Memory B cell (primary cell): ENCODE measurements around the gene TRIM66.

Experiments
- ATAC-seq: fragments of 150-1000 bp; cut with Tn5 transposase; 2 replicates; pipeline ENCODE4 v1.10.0; 2021; ENCODE audit warnings: low read depth, mild to moderate bottlenecking, moderate library complexity
- DNase-seq, 2 donors: peaks; one replicate each; pipeline ENCODE4 v3.0.0; 2022; ENCODE audit warnings: low spot score in 2 of 2
- H3K27ac Mint-ChIP-seq: one replicate; pipeline ENCODE4 v1.8.0; 2022; ENCODE audit warnings: mild to moderate bottlenecking, moderate library complexity, mixed read lengths
- H3K27me3 Mint-ChIP-seq: one replicate; pipeline ENCODE4 v1.8.0; 2022; ENCODE audit warnings: mixed read lengths
- H3K36me3 Mint-ChIP-seq: one replicate; pipeline ENCODE4 v1.8.0; 2022; ENCODE audit warnings: mild to moderate bottlenecking, mixed read lengths
- H3K4me1 Mint-ChIP-seq: one replicate; pipeline ENCODE4 v1.8.0; 2022; ENCODE audit warnings: mixed read lengths
- H3K4me3 Mint-ChIP-seq: one replicate; pipeline ENCODE4 v1.8.0; 2022; ENCODE audit warnings: mild to moderate bottlenecking, moderate library complexity, mixed read lengths
- H3K9me3 Mint-ChIP-seq: one replicate; pipeline ENCODE4 v1.8.0; 2022; ENCODE audit warnings: mixed read lengths

TRIM66 gene

DNA sequence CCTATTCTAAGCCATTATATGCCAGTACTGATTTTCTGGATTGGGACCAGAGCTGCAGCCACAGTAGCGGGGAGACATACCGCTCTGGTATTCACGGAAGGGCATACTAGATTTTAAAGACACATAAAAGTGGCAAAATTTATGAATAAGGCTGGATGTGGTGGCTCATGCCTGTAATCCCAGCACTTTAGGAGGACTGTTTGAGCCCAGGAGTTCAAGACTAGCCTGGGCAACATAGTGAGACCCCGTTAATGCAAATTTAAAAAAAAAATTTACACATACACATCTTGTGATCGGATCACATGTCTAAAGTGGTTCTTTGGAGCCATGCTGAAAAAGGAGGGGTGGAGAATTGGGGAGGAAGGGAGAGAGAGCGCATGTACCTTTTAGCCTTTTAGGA, 9.1 kb upstream of the TRIM66 start:
- Mint-ChIP-seq H3K27ac (no peak overlapping the region), H3K36me3 (peaks cover 5% of the 10 kb centered on the region), H3K27me3 (no peaks in the 10 kb centered on the region), H3K9me3 (peaks cover 2% of the 10 kb centered on the region), H3K4me1 (peaks cover 15% of the 10 kb centered on the region), H3K4me3 (no peak overlapping the region)
- no peak for DNase-seq
- no peak for ATAC-seq

DNA sequence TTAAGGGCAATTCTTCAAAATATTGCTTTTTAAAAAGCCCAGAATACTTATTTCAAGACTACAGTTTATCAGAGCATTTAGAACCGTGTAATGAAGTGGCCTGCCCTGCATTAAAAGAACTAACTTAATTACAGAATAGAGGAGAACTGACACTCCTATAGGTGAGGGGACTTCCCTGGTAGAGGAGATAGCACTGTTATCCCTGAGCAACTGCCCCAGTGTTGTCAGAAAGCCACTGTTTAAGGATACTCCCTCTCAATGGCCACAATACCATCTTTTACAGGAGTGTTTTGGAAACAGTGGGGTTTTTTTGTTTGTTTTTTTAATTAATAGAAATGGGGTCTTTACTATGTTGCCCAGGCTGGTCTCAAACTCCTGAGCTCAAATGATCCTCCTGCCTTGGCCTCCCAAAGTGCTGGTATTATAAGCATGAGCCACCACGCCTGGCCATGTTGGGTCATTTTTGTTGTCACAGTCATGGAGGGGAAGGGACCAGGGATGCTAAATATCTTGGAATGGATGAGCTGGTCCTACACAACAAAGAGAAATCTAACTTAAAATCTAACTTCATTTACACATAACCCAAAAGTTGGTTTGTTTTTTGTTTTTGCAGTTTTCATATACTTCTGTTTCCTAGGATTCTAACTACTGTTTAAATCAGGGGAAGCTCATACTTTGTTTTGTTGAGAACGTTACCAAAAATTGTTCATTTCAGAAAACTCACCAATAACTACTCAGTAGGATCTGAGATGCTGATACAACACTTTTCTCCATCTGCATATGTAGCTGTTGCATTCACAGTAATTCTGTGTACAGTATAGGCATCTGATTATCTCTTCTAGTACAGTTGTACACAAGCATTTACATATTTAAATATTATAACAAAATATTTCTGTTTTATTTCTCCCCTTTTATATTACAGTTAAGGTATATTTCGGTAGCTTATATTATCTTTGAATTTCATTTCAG, 8.2 kb upstream of the TRIM66 start:
- H3K9me3 Mint-ChIP-seq, result peaks cover 2% of the 10 kb centered on the region
- H3K36me3 Mint-ChIP-seq, result peaks cover 3% of the 10 kb centered on the region
- peak overlapping the region; percentile 95 for H3K4me3 Mint-ChIP-seq
- DNase-seq, result no peak
- no peak for ATAC-seq
- no peaks in the 10 kb centered on the region for H3K27me3 Mint-ChIP-seq
- peak overlapping the region; percentile 75 for H3K27ac Mint-ChIP-seq
- H3K4me1 Mint-ChIP-seq, result peaks cover 15% of the 10 kb centered on the region

DNA sequence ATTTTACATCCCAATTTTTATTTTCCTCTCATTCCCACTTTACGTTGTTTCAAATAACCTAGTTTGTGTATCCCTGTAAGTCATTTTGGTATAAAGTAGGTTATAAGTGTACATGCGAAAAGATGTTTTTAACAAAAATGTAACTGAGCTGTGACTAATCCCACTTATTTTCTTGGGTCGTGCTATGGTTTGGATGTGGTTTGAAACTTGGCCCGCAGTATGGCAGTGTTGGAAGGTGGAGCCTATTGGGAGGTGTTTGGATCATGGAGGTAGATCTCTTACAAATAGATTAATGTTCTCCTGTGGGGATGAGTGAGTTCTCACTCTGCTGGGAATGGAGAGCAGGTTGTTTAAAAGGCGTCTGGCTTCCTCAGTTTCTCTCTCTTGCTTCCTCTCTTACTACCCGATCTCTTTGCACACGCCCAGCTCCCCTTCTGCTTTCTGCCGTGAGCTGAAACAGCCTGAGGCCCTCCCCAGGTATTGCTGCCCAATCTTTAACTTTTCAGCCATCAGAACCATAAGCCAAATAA, 7.3 kb upstream of the TRIM66 start:
- Mint-ChIP-seq H3K9me3 (peaks cover 2% of the 10 kb centered on the region), H3K27ac (peak overlapping the region; percentile 75), H3K4me1 (peaks cover 20% of the 10 kb centered on the region), H3K4me3 (peak overlapping the region; percentile 95), H3K27me3 (no peaks in the 10 kb centered on the region), H3K36me3 (peaks cover 12% of the 10 kb centered on the region)
- DNase-seq (no peak), ATAC-seq (no peak)

GRCh38 chr11:8688414-8689362, 6.2 kb upstream of the TRIM66 start:
- Mint-ChIP-seq H3K27me3 (no peaks in the 10 kb centered on the region), H3K27ac (peak overlapping the region; percentile 75), H3K4me3 (peak overlapping the region; percentile 95), H3K9me3 (peaks cover 2% of the 10 kb centered on the region), H3K4me1 (peaks cover 28% of the 10 kb centered on the region), H3K36me3 (peaks cover 15% of the 10 kb centered on the region)
- ATAC-seq, result peak; percentile 86
- peak; percentile 57 to 68 for DNase-seq

- H3K27ac Mint-ChIP-seq, result peak overlapping the region; percentile 75
- peaks cover 39% of the 10 kb centered on the region for H3K4me1 Mint-ChIP-seq
- peaks cover 2% of the 10 kb centered on the region for H3K9me3 Mint-ChIP-seq
- ATAC-seq (no peak), DNase-seq (no peak)
- H3K27me3 Mint-ChIP-seq, result no peaks in the 10 kb centered on the region
- H3K4me3 Mint-ChIP-seq, result no peak overlapping the region
- H3K36me3 Mint-ChIP-seq, result peaks cover 15% of the 10 kb centered on the region
These were observed 3.9 kb upstream of the TRIM66 start for GRCh38 chr11:8686325-8686724.

DNA sequence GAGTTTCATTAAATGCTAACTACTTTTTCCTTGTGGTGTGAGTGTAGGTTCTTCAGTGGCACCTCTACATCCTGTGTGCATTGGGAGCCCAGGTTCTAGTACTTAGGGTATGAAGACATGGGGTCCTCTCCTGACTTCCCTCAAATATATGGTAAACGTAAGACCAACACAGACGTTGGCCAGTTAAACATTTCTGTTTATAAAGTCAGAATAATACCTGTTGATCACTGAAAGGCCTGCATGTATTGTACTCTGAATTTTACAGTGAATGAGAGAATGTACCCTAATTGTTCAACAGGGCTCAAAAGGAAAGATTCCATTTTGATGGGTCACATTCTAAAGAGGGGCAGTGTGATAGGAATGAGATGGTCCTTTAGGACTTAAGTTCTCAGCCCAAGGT, 3.4 kb upstream of the TRIM66 start:
- H3K9me3 Mint-ChIP-seq, result peaks cover 3% of the 10 kb centered on the region
- no peak for DNase-seq
- H3K27me3 Mint-ChIP-seq, result no peaks in the 10 kb centered on the region
- peaks cover 15% of the 10 kb centered on the region for H3K36me3 Mint-ChIP-seq
- peaks cover 40% of the 10 kb centered on the region for H3K4me1 Mint-ChIP-seq
- H3K27ac Mint-ChIP-seq, result peak overlapping the region; percentile 91
- ATAC-seq, result no peak
- H3K4me3 Mint-ChIP-seq, result no peak overlapping the region

- peak overlapping the region; percentile 91 for H3K27ac Mint-ChIP-seq
- no peak for ATAC-seq
- no peak overlapping the region for H3K4me3 Mint-ChIP-seq
- peaks cover 45% of the 10 kb centered on the region for H3K4me1 Mint-ChIP-seq
- no peaks in the 10 kb centered on the region for H3K27me3 Mint-ChIP-seq
- H3K9me3 Mint-ChIP-seq, result peaks cover 6% of the 10 kb centered on the region
- H3K36me3 Mint-ChIP-seq, result peaks cover 20% of the 10 kb centered on the region
- no peak for DNase-seq
These were observed 2.8 kb upstream of the TRIM66 start for GRCh38 chr11:8685306-8685705.

DNA sequence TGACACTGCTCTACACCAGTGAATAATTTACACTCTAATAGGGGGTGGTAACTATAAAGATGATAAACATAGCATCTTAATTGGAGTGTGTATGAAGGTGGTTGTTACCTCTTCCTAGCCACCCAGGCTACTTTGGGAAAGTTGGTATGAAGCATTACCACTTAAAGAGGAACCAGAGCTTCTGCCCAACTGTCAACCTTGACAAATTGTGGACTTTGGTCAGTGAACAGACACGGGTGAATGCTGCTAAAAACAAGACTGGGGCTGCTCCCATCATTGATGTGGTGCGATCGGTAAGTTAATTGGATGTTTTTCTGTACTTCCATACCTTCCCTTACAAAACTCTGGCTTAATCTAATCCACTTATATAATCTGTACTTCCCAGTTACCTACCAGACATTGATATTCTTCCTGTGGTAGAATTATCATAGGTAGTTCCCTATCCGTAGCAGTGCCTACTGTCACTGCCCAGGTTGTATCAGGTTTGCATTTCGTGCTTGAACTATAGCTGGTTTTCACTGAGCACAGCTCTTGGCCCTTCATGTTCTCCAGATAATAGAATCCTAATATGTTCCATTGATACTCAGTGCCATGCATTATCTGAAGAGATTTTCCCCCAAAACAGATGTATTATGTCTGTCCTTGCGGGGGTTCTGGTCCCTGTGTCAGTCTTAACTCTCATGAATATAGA, 2.3 kb upstream of the TRIM66 start:
- Mint-ChIP-seq H3K4me3 (no peak overlapping the region), H3K27ac (peak overlapping the region; percentile 91), H3K36me3 (peaks cover 25% of the 10 kb centered on the region), H3K4me1 (peaks cover 45% of the 10 kb centered on the region), H3K27me3 (no peaks in the 10 kb centered on the region), H3K9me3 (peaks cover 4% of the 10 kb centered on the region)
- ATAC-seq (no peak), DNase-seq (no peak)

DNA sequence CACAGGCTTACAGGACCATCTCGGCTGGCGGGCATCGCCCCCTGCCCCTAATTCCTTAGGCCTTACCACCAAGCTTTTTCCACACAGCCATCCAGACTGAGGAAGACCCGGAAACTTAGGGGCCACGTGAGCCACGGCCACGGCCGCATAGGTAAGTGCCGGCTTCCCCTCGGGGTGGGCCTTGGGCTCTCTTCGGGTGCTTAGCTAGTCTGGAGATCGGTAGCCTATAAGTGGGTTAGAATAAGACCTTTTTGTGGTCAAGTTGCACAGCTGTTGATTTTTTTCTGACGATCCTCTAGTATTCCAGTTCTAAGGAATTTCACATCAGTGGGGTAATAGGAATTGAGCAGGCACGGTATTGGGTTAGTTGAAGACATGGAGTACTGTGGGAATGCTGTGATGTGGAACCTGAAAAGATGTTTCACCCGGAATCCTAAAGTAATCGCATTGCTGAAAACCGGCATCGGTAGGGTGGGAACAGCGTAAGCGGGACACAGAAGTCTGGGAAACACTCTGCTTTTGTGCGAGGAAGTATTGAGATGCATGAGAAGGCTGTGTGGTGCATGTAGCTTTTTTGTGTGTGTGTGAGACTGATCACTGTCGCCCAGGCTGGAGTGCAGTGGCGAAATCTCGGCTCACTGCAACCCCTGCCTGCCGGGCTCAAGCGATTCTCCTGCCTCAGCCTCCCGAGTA, 796 bp upstream of the TRIM66 start:
- ATAC-seq (peak; percentile 1), DNase-seq (no peak)
- peaks cover 4% of the 10 kb centered on the region for H3K9me3 Mint-ChIP-seq
- H3K36me3 Mint-ChIP-seq, result peaks cover 30% of the 10 kb centered on the region
- H3K27me3 Mint-ChIP-seq, result no peaks in the 10 kb centered on the region
- peak overlapping the region; percentile 93 for H3K4me3 Mint-ChIP-seq
- peaks cover 38% of the 10 kb centered on the region for H3K4me1 Mint-ChIP-seq
- peak overlapping the region; percentile 91 for H3K27ac Mint-ChIP-seq

- Mint-ChIP-seq H3K27me3 (no peaks in the 10 kb centered on the region), H3K36me3 (peaks cover 32% of the 10 kb centered on the region), H3K4me1 (peaks cover 34% of the 10 kb centered on the region)
These were observed 595 bp downstream of the TRIM66 start for GRCh38 chr11:8681837-8682302.

DNA sequence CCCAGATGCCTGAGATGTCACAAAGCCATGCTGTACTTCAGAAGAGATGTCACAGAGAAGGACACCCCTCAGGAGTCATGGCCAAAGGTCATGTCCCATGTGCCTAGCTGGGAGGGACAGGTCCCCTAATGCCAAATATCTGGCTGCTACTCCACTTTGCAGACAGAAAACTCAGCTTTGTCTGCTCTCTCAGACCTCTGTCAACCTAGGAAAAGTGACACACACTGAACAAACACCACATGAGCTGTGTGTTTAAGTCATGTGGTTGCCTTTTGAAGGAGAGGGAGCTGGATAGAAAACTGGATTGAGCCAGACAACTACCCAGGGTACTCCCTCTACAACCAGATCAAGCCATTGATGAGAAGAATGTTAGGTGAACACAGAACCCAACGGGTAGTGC, 3.5 kb downstream of the TRIM66 start:
- Mint-ChIP-seq H3K4me1 (peaks cover 23% of the 10 kb centered on the region), H3K27ac (no peak overlapping the region), H3K27me3 (no peaks in the 10 kb centered on the region), H3K36me3 (peaks cover 20% of the 10 kb centered on the region), H3K4me3 (no peak overlapping the region), H3K9me3 (peaks cover 4% of the 10 kb centered on the region)
- DNase-seq, result no peak
- no peak for ATAC-seq

More at GRCh38 chr11:8681837-8682302, 595 bp downstream of the TRIM66 start:
- peaks cover 4% of the 10 kb centered on the region for H3K9me3 Mint-ChIP-seq
- ATAC-seq, result no peak
- H3K4me3 Mint-ChIP-seq, result peak overlapping the region; percentile 93
- H3K27ac Mint-ChIP-seq, result peak overlapping the region; percentile 91
- no peak for DNase-seq

DNA sequence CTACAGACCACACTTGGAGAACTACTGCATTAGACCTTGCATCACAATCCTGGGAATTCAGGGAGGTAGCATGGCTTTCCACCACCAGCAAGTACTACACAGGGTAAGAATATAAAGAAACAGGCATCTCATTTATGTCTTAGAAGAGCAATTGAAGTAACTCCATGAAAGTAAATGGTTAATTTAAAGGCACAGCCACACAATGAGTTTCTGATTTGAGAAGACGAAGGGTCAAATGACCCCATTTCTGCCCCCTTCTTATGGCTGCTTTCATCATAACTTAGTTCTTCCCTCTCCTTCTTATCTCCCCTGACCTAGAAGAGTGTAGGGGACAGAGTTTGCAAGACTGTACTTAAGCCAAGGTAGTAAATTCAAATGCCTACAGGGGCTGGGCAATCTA, 6.0 kb downstream of the TRIM66 start:
- H3K4me3 Mint-ChIP-seq, result no peak overlapping the region
- peaks cover 28% of the 10 kb centered on the region for H3K36me3 Mint-ChIP-seq
- H3K9me3 Mint-ChIP-seq, result peaks cover 4% of the 10 kb centered on the region
- DNase-seq, result no peak
- no peak for ATAC-seq
- no peak overlapping the region for H3K27ac Mint-ChIP-seq
- no peaks in the 10 kb centered on the region for H3K27me3 Mint-ChIP-seq
- peaks cover 11% of the 10 kb centered on the region for H3K4me1 Mint-ChIP-seq

DNA sequence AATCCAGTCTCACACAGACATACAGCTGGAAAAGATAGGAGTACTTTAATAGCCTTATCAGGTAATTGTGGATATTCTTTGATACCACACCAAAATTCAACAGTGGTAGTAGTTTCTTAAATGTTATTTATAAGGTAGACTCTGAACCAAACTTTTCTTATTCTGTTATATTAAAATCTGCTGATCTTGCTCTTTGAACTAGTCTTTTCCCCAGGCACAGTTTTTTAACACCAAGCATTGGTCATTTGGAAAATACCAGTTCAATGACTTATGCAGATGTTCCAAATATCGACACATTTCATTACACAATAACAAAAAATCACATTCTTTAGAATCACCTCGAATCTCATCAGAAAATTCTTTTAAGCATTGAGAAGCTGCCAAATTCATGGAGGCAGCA, 7.6 kb downstream of the TRIM66 start:
- no peaks in the 10 kb centered on the region for H3K27me3 Mint-ChIP-seq
- no peak for ATAC-seq

More for the DNA sequence above, 7.6 kb downstream of the TRIM66 start:
- Mint-ChIP-seq H3K4me3 (no peak overlapping the region), H3K9me3 (no peaks in the 10 kb centered on the region), H3K27ac (no peak overlapping the region), H3K4me1 (no peaks in the 10 kb centered on the region), H3K36me3 (peaks cover 24% of the 10 kb centered on the region)
- DNase-seq, result no peak
